ENCODE measurements around the gene PAX5. TPM values are rescaled to one million over a fixed set of nuclear protein-coding genes. Genes with fewer than 3 reads are reported as not detected.
"Not testable (repeated sequence)": the region's sequence is repeated elsewhere in the genome, so short reads cannot be mapped to it uniquely, and the experiment has no call there.

The PAX5 gene
- total RNA-seq, 4 donors from 2014 or later = 0.55 TPM; not detected in 3

DNA sequence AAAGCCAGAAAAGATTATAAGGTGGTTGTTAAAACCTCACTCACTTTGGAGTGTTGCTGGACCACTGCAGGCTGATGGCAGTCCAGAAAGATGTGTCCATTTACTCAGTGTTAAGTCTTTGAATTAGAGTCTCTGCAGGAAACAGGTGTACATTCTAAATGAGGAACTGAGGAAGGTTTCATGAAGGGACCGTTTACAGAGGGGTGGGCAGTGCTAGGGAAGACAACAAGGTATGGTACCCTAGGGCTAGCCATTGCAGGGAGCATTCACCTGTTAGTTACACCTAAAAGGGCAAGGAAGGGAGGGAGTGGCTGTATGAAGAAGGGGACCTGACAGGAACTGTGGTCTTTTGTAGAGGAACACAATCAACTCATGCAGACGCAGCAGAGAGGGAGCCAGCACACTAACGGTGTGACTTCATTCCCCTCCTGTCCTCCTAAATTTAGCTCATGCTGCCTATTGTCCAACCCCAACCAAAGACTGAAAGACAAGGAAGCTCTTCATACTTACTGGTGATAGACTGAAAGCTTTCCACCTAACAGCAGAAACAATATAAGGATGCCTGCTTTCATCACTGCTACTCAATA, 32.2 kb upstream of the PAX5 start:
- no peak for DNase-seq
- Histone ChIP-seq H3K4me1 (no peaks in the 10 kb centered on the region), H3K36me3 (no peaks in the 10 kb centered on the region), H3K4me3 (no peak overlapping the region), H3K9me3 (no peaks in the 10 kb centered on the region), H3K27me3 (no peaks in the 10 kb centered on the region), H3K27ac (no peak overlapping the region)
- intact Hi-C loops (cut with DNase I; ENCODE audit: low total_unique reads) = no loop called here
- TF ChIP-seq, protein P1, sequence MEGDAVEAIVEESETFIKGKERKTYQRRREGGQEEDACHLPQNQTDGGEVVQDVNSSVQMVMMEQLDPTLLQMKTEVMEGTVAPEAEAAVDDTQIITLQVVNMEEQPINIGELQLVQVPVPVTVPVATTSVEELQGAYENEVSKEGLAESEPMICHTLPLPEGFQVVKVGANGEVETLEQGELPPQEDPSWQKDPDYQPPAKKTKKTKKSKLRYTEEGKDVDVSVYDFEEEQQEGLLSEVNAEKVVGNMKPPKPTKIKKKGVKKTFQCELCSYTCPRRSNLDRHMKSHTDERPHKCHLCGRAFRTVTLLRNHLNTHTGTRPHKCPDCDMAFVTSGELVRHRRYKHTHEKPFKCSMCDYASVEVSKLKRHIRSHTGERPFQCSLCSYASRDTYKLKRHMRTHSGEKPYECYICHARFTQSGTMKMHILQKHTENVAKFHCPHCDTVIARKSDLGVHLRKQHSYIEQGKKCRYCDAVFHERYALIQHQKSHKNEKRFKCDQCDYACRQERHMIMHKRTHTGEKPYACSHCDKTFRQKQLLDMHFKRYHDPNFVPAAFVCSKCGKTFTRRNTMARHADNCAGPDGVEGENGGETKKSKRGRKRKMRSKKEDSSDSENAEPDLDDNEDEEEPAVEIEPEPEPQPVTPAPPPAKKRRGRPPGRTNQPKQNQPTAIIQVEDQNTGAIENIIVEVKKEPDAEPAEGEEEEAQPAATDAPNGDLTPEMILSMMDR (IDR thresholded peaks at IDR 0.05) = no peak
- no peak for TF ChIP-seq POLR2A (IDR thresholded peaks at IDR 0.05)

GRCh38 chr9:37062336-37062735, 28.3 kb upstream of the PAX5 start:
- Histone ChIP-seq H3K27ac (no peak overlapping the region), H3K4me1 (no peaks in the 10 kb centered on the region), H3K4me3 (no peak overlapping the region), H3K27me3 (no peaks in the 10 kb centered on the region), H3K36me3 (no peaks in the 10 kb centered on the region), H3K9me3 (no peaks in the 10 kb centered on the region)
- intact Hi-C loops (cut with DNase I; ENCODE audit: low total_unique reads) = no loop called here
- no peak for DNase-seq
- TF ChIP-seq POLR2A (IDR thresholded peaks at IDR 0.05) = no peak
- TF ChIP-seq, protein P1 (IDR thresholded peaks at IDR 0.05) = no peak

DNA sequence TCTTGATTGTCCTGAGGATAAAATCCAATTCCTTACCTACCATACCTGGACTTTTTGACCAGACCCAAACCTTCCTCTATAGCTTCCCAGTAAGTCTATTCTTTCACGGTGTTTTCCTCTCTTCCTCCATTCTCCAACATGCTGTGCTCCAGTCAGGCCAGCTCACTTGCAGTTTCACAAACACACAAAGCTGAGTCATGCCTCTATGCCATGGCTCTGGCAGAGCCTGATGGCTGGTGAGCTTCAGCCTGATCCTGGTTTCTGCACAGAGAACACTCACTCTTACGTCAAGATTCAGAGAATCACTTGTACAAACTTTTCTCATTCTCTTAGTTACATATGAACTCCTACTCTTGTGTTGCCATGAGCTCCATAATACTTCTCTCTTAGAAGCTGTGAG, 27.7 kb upstream of the PAX5 start:
- intact Hi-C loops (cut with DNase I; ENCODE audit: low total_unique reads) = no loop called here
- Histone ChIP-seq H3K36me3 (no peaks in the 10 kb centered on the region), H3K4me3 (no peak overlapping the region), H3K27ac (no peak overlapping the region), H3K27me3 (no peaks in the 10 kb centered on the region), H3K4me1 (no peaks in the 10 kb centered on the region), H3K9me3 (no peaks in the 10 kb centered on the region)
- TF ChIP-seq, protein P1 (IDR thresholded peaks at IDR 0.05) = no peak
- TF ChIP-seq POLR2A (IDR thresholded peaks at IDR 0.05) = no peak
- no peak for DNase-seq

DNA sequence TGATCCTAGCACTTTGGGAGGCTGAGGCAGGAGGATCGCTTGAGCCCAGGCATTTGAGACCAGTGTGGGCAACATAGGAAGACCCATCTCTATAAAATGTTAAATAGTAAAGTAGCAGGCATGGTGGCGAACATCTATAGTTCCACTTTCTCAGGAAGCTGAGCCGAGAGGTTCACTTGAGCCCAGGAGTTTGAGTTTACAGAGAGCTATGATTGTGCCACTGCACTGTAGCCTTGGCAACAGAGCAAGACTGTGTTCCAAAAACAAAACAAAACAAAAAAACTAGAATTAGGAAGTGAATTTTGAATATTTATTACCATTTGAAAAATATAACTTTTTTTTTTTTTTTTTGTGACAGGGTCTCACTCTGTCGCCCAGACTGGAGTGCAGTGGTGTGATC, 26.8 kb upstream of the PAX5 start:
- TF ChIP-seq, protein P1 (IDR thresholded peaks at IDR 0.05) = no peak
- TF ChIP-seq POLR2A (IDR thresholded peaks at IDR 0.05) = no peak
- Histone ChIP-seq H3K9me3 (no peaks in the 10 kb centered on the region), H3K27me3 (no peaks in the 10 kb centered on the region), H3K27ac (no peak overlapping the region), H3K4me3 (no peak overlapping the region), H3K36me3 (no peaks in the 10 kb centered on the region), H3K4me1 (no peaks in the 10 kb centered on the region)
- intact Hi-C loops (cut with DNase I; ENCODE audit: low total_unique reads) = no loop called here
- DNase-seq = no peak

GRCh38 chr9:37056046-37056920, 22.2 kb upstream of the PAX5 start:
- intact Hi-C loops (cut with DNase I; ENCODE audit: low total_unique reads) = no loop called here
- TF ChIP-seq, protein P1 (IDR thresholded peaks at IDR 0.05) = no peak
- TF ChIP-seq POLR2A (IDR thresholded peaks at IDR 0.05) = no peak
- no peaks in the 10 kb centered on the region for H3K4me1 ChIP-seq
- H3K36me3 ChIP-seq = no peaks in the 10 kb centered on the region
- H3K9me3 ChIP-seq = no peaks in the 10 kb centered on the region
- H3K4me3 ChIP-seq = no peak overlapping the region
- H3K27ac ChIP-seq = no peak overlapping the region
- no peak for DNase-seq
- H3K27me3 ChIP-seq = no peaks in the 10 kb centered on the region

- H3K27ac ChIP-seq; intact Hi-C loops (cut with DNase I; ENCODE audit: low total_unique reads); H3K36me3 ChIP-seq; DNase-seq; H3K9me3 ChIP-seq; H3K27me3 ChIP-seq; H3K4me3 ChIP-seq; H3K4me1 ChIP-seq: not testable (repeated sequence)
These were observed 20.3 kb upstream of the PAX5 start for GRCh38 chr9:37054363-37054720.

Measured in uterus (tissue), 4 donors.